ENCODE data around the gene ATP2C2. TPM values are rescaled to one million over a fixed set of nuclear protein-coding genes. Genes with fewer than 3 reads are reported as not detected.

Gene ATP2C2
- total RNA-seq, 6 experiments from 2014 or later, result 0.18 to 0.51 (median 0.32) TPM; not detected in 2

DNA sequence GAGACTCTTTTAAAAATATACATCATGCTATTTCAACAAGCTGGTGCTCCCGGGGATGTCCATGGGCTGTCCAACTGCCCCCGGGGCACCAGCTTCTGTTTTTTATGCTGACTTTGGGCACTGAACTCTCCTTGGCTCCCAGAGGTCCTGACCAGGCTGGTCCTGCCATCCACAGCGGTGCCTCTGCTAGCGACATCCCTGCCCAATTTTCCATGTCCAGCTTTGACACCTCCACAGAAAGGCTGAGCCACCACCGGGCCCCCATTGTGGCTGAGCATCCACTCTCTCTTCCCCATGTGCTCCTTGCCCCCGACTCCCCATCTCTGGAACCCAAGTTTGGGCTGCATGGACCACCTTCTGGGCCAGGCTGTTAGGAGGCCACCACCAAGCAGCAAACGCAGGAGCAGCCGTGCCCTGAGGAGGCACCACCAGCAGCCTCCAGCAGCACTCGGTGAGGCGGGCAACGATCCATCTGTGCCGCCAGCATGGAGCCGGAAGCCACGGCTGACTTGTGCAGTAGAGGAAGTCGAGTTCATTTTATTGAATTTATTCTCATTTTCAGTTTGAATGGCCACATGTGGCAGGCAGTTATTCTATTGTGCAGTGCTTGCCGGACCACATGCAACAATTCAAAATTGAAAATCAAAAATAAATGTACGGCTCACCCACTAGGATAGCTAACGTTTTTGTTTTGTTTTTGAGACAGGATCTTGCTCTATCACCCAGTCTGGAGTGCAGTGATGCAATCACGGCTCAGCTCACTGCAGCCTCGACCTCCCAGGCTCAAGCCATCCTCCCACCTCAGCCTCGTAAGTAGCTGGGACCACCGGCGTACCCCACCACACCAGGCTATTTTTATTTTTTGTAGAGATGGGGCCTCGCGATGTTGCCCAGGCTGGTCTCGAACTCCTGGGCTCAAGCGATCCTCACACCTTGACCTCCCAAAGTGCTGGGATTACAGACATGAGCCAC, 139.0 kb downstream of the ATP2C2 start:
- 54% methylated on average over 8 of the region's 27 CpGs for WGBS (ENCODE audit: insufficient coverage, low coverage, low lambda C conversion rate, missing lambda C conversion rate)
- TF ChIP-seq POLR2A (IDR thresholded peaks at IDR 0.05), result no peak
- TF ChIP-seq, protein P1, sequence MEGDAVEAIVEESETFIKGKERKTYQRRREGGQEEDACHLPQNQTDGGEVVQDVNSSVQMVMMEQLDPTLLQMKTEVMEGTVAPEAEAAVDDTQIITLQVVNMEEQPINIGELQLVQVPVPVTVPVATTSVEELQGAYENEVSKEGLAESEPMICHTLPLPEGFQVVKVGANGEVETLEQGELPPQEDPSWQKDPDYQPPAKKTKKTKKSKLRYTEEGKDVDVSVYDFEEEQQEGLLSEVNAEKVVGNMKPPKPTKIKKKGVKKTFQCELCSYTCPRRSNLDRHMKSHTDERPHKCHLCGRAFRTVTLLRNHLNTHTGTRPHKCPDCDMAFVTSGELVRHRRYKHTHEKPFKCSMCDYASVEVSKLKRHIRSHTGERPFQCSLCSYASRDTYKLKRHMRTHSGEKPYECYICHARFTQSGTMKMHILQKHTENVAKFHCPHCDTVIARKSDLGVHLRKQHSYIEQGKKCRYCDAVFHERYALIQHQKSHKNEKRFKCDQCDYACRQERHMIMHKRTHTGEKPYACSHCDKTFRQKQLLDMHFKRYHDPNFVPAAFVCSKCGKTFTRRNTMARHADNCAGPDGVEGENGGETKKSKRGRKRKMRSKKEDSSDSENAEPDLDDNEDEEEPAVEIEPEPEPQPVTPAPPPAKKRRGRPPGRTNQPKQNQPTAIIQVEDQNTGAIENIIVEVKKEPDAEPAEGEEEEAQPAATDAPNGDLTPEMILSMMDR (IDR thresholded peaks at IDR 0.05), result no peak
- Histone ChIP-seq H3K9me3 (no peaks in the 10 kb centered on the region), H3K27ac (no peak overlapping the region), H3K4me1 (no peaks in the 10 kb centered on the region), H3K27me3 (no peaks in the 10 kb centered on the region), H3K36me3 (no peaks in the 10 kb centered on the region), H3K4me3 (no peak overlapping the region)
- peak in 2 of 3 donors; percentile 35 to 56 for DNase-seq
- intact Hi-C loops (cut with DNase I), result loop anchor here in 1 of 2 donors (5.0 kb wide), 1 partner anchor 115 kb away; no protein-coding TSS in a partner anchor
- ATAC-seq, result no peak

DNA sequence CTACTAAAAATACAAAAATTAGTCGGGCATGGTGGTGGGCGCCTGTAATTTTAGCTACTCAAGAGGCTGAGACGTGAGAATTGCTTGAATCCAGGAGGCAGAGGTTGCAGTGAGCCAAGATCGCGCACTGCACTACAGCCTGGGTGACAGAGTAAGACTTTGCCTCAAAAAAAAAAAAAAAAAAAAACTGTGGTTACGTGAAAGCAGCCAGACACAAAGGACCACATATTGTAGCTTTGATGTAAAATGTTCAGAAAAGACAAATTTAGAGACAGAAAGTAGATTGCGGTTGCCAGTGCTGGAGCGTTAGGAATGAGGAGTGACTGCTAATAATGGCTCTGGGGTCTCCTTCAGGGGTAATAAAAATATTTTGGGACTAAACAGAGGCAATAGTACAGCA, 140.2 kb downstream of the ATP2C2 start:
- no peak overlapping the region for H3K4me3 ChIP-seq
- TF ChIP-seq, protein P1 (IDR thresholded peaks at IDR 0.05), result no peak
- no peak for TF ChIP-seq POLR2A (IDR thresholded peaks at IDR 0.05)
- DNase-seq (peak in 2 of 3 donors; percentile 1 to 5), ATAC-seq (no peak)
- H3K27ac ChIP-seq, result no peak overlapping the region
- H3K4me1 ChIP-seq, result no peaks in the 10 kb centered on the region
- WGBS (ENCODE audit: insufficient coverage, low coverage, low lambda C conversion rate, missing lambda C conversion rate), result 69% methylated on average over 8 of the region's 8 CpGs
- H3K27me3 ChIP-seq, result no peaks in the 10 kb centered on the region
- intact Hi-C loops (cut with DNase I), result loop anchor here in 1 of 2 donors (5.0 kb wide), 1 partner anchor 114 kb away; no protein-coding TSS in a partner anchor
- no peaks in the 10 kb centered on the region for H3K9me3 ChIP-seq
- H3K36me3 ChIP-seq, result no peaks in the 10 kb centered on the region

DNA sequence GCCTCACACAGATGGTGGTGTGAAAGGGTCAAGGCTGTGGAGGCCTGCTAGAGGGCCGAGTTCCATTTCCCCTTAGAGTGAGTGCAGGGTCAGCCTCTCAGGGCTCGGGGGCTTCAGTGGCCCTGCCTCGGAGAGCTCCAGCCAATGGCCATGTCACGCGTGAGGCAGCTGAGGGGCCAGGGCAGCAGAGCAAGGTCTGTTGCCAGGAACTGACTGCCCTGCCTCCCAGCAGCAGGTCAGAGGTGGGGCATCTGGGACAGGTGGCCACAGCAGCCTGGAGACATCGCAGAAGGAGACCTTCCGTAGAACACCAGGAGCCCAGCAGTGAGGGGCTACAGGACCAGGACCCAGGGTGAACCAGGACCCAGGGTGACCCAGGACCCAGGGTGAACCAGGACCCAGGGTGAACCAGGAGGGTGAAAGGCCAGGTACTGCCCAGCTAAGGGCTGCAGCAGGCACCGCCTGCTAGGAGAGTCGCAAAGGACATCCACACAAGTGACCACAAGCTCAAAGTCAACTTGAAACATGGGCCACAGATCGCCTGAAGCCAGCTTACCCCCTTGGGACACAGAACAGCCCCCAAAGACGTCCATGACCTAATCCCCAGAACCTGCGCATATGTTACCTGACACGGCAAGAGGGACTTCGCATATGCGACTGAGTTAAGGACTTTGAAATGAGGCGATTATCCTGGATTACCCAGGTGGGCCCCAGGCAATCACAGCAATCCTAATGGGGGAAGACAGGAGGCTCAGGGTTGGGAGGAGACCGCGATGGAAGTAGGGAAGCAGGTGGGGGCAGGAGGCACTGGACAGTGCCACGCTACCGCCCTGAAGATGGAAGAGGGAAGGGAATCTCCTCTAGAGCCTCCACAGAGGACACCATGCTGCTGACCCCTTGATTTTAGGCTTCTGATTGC, 141.0 kb downstream of the ATP2C2 start:
- DNase-seq, result peak in 1 of 3 donors; percentile 16
- intact Hi-C loops (cut with DNase I), result loop anchor here in 1 of 2 donors (5.0 kb wide), 1 partner anchor 113 kb away; no protein-coding TSS in a partner anchor
- H3K4me3 ChIP-seq, result no peak overlapping the region
- TF ChIP-seq POLR2A (IDR thresholded peaks at IDR 0.05), result no peak
- TF ChIP-seq, protein P1 (IDR thresholded peaks at IDR 0.05), result no peak
- no peak for ATAC-seq
- H3K9me3 ChIP-seq, result no peaks in the 10 kb centered on the region
- no peak overlapping the region for H3K27ac ChIP-seq
- H3K4me1 ChIP-seq, result no peaks in the 10 kb centered on the region
- 38% methylated on average over 2 of the region's 20 CpGs for WGBS (ENCODE audit: insufficient coverage, low coverage, low lambda C conversion rate, missing lambda C conversion rate)
- H3K27me3 ChIP-seq, result no peaks in the 10 kb centered on the region
- H3K36me3 ChIP-seq, result no peaks in the 10 kb centered on the region

DNA sequence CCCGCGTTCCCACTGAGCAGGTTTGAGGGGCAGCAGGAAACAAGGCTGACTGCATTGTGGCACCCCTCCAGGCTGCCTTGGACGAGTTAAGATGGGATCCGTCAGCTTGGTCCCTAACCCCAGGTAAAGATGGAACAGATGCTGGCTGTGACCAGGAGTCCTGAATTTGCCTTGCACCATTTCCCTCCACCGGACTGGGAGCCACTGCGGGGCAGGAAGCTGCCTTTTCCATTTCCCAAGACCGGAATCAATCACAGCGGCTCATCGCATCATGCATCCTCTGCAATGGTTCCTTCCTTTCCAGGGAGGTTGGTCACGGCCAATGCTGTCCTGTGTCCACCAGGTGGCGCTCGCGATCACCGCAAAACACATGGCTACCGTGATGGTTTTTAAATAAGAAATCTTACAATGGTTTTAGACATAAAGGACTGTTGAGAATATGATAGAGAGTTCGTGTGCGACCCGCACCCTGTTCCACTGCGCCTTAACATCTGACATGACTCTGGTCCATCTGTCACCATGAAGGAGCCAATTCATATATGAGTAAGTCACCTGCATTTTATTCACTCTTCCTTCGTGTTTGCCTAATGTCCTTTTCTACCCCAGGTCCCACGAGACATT, 143.0 kb downstream of the ATP2C2 start:
- no peaks in the 10 kb centered on the region for H3K36me3 ChIP-seq
- intact Hi-C loops (cut with DNase I), result loop anchor here (5.0 to 10.0 kb wide), 2 partner anchors 111 to 214 kb away; no protein-coding TSS in a partner anchor
- H3K27me3 ChIP-seq, result no peaks in the 10 kb centered on the region
- TF ChIP-seq, protein P1 (IDR thresholded peaks at IDR 0.05), result peak; percentile 93 to 99 (median 98)
- no peak for TF ChIP-seq POLR2A (IDR thresholded peaks at IDR 0.05)
- H3K4me3 ChIP-seq, result no peak overlapping the region
- DNase-seq (peak; percentile 84 to 85 (median 84)), ATAC-seq (peak; percentile 85 to 89 (median 88))
- no peak overlapping the region for H3K27ac ChIP-seq
- 0% methylated on average over 16 of the region's 21 CpGs for WGBS (ENCODE audit: insufficient coverage, low coverage, low lambda C conversion rate, missing lambda C conversion rate)
- H3K9me3 ChIP-seq, result no peaks in the 10 kb centered on the region
- no peaks in the 10 kb centered on the region for H3K4me1 ChIP-seq

Data from right lobe of liver (tissue), 6 donors.